NB4 (cell line): Measurements from ENCODE around the gene TRIM67.
A peak's percentile ranks its signal among the peaks of the same experiment; 100 is the strongest.

Experiments
- DNase-seq: peaks from one replicate; pipeline ENCODE4 v3.0.0; 2010; ENCODE audit warnings: low read depth
- H3K4me3 ChIP-seq: one replicate; pipeline ENCODE4 v1.5.1; 2011; ENCODE audit warnings: mild to moderate bottlenecking, low read depth, low read length, moderate library complexity
- MYC ChIP-seq: IDR thresholded peaks from 2 replicates; pipeline ENCODE4 v1.6.1; 2011; ENCODE audit warnings: low read depth, low read length
- POLR2A ChIP-seq: IDR thresholded peaks from 2 replicates; pipeline ENCODE4 v1.6.1; 2011; ENCODE audit warnings: mild to moderate bottlenecking; ENCODE audit not compliant: insufficient read length; ENCODE audit errors: extremely low read depth
- TF ChIP-seq, protein P1 (sequence below): IDR thresholded peaks from one replicate; pipeline ENCODE4 v1.5.1; 2012; ENCODE audit warnings: low read depth, low read length
- TF ChIP-seq, protein P2 (sequence below): IDR thresholded peaks from 2 replicates; pipeline ENCODE4 v1.6.1; 2011; ENCODE audit warnings: low read depth, low read length

Gene TRIM67

DNA sequence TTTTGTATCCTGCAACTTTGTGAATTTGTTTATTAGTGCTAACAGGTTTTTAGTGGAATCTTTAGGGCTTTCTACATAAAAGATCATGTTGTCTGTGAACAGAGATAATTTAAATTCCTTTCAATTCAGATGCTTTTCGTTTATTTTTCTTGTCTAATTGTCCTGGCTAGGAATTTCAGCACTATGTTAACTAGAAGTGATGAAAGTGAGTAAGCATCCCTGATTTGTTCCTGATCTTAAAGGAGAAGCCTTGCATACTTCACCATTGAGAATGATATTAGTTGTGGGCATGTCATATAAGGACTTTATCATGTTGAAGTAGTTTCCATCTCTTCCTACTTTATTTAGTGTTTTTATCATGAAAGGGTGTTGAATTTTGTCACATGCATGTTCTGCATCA lies 23.6 kb upstream of the TRIM67 start:
- TF ChIP-seq, protein P1, sequence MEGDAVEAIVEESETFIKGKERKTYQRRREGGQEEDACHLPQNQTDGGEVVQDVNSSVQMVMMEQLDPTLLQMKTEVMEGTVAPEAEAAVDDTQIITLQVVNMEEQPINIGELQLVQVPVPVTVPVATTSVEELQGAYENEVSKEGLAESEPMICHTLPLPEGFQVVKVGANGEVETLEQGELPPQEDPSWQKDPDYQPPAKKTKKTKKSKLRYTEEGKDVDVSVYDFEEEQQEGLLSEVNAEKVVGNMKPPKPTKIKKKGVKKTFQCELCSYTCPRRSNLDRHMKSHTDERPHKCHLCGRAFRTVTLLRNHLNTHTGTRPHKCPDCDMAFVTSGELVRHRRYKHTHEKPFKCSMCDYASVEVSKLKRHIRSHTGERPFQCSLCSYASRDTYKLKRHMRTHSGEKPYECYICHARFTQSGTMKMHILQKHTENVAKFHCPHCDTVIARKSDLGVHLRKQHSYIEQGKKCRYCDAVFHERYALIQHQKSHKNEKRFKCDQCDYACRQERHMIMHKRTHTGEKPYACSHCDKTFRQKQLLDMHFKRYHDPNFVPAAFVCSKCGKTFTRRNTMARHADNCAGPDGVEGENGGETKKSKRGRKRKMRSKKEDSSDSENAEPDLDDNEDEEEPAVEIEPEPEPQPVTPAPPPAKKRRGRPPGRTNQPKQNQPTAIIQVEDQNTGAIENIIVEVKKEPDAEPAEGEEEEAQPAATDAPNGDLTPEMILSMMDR, result no peak
- TF ChIP-seq, protein P2, sequence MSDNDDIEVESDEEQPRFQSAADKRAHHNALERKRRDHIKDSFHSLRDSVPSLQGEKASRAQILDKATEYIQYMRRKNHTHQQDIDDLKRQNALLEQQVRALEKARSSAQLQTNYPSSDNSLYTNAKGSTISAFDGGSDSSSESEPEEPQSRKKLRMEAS, result no peak
- TF ChIP-seq POLR2A, result no peak
- no peak for TF ChIP-seq MYC
- DNase-seq, result no peak
- no peak overlapping the region for H3K4me3 ChIP-seq

DNA sequence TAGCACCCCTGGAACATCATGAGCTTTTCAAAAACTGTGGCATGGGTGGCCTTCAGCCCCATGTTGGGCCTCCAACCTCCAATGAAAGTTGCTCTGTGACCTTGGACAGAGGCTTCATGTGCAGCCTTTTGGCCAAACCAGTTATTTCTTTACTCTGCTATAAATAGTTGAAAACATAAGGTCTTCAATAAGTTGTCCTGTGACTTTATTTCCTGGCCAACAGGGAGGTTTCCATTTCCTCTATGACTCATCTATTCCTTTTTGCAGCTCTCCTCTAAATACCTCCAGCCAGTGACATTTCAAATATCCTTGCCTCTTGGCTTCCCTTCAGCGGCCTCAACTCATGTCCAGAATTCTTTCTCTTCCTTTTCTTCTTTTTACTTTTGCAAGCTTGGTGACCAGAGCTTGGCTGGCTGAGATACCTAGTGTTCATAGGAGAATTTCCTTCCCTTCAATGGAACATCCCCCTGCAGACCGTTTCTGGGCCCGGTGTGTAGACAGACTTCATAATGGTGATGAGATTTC lies 22.7 kb upstream of the TRIM67 start:
- no peak overlapping the region for H3K4me3 ChIP-seq
- TF ChIP-seq, protein P2, result no peak
- TF ChIP-seq, protein P1, result no peak
- no peak for TF ChIP-seq POLR2A
- DNase-seq, result peak; percentile 32

DNA sequence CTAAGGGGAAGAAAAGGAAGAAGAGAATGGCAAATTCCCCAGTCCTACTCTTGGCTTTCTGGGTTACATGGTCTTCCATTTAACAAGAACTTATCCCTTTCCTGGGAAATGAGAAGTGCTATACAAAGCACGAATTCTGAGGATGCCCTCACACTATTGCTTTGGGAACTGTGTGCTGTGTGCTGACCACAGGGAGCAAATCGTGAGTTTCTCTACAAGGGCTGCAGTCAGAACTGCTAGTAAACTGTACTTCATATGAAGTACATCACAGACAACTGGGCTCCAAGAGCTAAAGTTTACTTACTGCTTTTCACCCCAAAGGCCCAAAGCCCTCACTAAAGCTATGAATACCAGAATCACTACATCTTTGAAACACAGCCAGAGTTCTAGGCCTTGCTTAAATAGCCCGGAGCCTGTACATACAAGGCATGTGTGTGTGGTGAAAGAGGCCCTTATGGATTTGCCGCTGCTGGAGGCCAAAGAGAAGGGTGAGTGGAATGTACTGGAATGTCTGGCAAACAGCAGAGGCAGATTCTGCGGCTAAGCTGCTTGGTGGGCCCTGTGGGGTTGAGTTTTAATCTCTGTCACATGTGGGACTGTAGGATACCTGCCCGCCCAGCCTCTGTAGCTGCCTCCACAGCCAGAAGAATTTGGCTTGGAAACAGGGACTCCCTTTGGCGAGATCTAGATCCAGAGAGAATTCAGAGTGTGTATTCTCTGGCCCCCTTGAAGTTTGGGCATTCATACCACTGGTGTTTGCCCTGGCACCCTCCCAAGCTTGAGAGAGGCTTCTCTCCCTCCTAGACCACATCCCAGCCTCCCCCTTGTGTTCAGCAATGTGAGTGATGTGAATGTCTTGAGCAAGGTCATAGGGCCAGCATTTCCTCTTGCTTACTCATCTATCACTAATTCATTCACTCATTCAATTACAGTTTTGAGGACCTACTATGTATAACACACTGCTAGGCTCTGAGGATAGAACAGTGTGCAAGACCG lies 21.9 kb upstream of the TRIM67 start:
- DNase-seq, result no peak
- no peak overlapping the region for H3K4me3 ChIP-seq
- TF ChIP-seq MYC (no peak), POLR2A (no peak)
- TF ChIP-seq, protein P2, result no peak
- TF ChIP-seq, protein P1, result no peak

DNA sequence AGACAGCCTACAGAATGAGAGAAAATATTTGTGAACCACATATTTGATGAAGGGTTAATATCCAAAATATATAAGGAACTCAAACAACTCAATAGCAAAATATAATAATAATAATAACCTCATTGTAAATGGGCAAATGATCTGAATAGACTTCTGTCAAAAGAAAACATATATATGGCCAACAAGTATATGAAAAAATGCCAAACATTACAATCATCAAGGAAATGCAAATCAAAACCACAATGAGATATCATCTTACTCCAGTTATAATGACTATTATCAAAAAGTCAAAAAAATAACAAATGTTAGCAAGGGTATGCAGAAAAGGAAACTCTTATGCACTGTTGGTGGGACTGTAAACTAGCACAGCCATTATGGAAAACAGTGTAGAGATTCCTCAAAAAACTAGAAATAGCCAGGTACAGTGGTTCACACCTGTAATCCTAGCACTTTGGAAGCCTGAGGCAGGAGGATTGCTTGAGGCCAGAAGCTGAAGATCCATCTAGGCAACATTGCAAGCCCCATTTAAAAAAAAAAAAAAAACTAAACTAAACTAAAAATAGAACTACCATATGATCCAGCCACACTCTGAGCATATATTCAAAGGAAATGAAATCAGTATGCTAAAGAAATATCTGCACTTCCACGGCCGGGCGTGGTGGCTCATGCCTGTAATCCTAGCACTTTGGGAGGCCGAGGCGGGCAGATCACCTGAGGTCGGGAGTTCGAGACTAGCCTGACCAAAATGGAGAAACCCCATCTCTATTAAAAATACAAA lies 17.3 kb upstream of the TRIM67 start:
- H3K4me3 ChIP-seq, result no peak overlapping the region
- TF ChIP-seq, protein P1, result no peak
- TF ChIP-seq, protein P2, result no peak
- no peak for TF ChIP-seq MYC
- TF ChIP-seq POLR2A, result no peak
- no peak for DNase-seq

DNA sequence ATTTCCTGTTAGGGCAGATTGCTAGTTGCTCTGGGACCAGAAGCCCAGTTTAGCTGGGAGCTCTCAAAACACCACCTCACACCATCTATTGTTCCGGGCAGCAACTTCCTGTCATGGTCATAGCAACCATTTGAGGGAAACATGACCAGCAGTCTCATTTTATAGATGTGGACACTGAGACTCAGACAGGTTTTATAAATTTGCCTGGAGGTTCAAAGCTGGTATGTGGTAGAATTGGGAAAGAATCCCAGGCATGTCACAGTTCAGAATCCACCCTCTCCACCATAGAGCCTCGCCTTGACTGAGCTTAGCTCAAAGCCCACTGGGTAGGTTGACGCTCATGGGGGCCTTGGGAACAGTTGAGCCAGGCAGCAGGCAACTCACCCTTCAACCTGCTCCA lies 14.0 kb upstream of the TRIM67 start:
- TF ChIP-seq MYC (no peak), POLR2A (no peak)
- TF ChIP-seq, protein P1, result no peak
- TF ChIP-seq, protein P2, result no peak
- no peak overlapping the region for H3K4me3 ChIP-seq
- DNase-seq, result no peak
